Measurements from ENCODE around the gene S100A11. TPM values are rescaled to one million over a fixed set of nuclear protein-coding genes. Genes with fewer than 3 reads are reported as not detected.

S100A11 gene
- polyA plus RNA-seq, 1 of the 3 experiments (the other 2 are of a cell fraction): 736 TPM

DNA sequence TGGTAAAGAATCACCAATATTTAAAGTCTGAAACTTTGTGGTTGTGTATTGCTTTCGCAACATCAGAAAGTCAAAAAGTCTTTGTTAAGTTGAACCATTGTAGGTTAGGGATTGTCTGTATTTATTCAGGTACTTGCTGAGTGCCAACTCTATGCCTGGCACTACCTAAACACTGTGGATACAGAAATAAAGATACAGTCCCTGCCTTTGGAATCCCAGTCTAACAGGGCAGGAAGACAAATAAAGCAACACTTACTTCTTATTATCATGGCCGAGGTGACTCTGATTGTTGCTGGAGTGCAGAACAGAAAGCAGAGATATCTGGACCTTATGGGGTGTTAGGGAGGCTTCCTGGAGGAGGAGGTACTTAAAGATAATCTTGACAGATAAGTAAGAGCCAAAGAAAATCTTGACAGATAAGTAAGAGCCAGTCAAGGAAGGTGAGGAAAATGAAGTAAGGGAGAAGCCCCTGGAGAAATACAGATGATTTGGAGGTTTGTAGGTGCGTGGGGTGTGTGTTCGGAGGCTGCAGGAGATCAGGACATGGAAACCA, 31.4 kb downstream of the S100A11 start:
- H3K27me3 ChIP-seq (ENCODE audit: insufficient read depth): peaks cover 74% of the 10 kb centered on the region
- H3K79me2 ChIP-seq (ENCODE audit: insufficient read depth): no peaks in the 10 kb centered on the region
- no peak for TF ChIP-seq POLR2AphosphoS5 (IDR thresholded peaks at IDR 0.05; ENCODE audit: low read depth, low read length)
- TF ChIP-seq TCF12 (IDR thresholded peaks at IDR 0.05): no peak
- no peak for TF ChIP-seq FOXM1 (IDR thresholded peaks at IDR 0.05; ENCODE audit: low read depth)
- TF ChIP-seq TEAD4 (IDR thresholded peaks at IDR 0.05; ENCODE audit: borderline replicate concordance, insufficient read depth): no peak
- TF ChIP-seq NFIC (IDR thresholded peaks at IDR 0.05; ENCODE audit: borderline replicate concordance): no peak
- no peak for TF ChIP-seq YY1 (IDR thresholded peaks at IDR 0.05; ENCODE audit: low read depth)
- TF ChIP-seq GABPA (IDR thresholded peaks at IDR 0.05; ENCODE audit: low read depth): no peak
- TF ChIP-seq, protein P1, sequence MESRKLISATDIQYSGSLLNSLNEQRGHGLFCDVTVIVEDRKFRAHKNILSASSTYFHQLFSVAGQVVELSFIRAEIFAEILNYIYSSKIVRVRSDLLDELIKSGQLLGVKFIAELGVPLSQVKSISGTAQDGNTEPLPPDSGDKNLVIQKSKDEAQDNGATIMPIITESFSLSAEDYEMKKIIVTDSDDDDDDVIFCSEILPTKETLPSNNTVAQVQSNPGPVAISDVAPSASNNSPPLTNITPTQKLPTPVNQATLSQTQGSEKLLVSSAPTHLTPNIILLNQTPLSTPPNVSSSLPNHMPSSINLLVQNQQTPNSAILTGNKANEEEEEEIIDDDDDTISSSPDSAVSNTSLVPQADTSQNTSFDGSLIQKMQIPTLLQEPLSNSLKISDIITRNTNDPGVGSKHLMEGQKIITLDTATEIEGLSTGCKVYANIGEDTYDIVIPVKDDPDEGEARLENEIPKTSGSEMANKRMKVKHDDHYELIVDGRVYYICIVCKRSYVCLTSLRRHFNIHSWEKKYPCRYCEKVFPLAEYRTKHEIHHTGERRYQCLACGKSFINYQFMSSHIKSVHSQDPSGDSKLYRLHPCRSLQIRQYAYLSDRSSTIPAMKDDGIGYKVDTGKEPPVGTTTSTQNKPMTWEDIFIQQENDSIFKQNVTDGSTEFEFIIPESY (IDR thresholded peaks at IDR 0.05; ENCODE audit: borderline replicate concordance, low read depth): no peak
- TF ChIP-seq RAD21 (IDR thresholded peaks at IDR 0.05; ENCODE audit: low read length): no peak
- CTCF ChIA-PET: interaction anchor here (8.2 kb wide), 1 partner anchor 68 kb away, joined by 172 read pairs; no protein-coding TSS in a partner anchor
- H3K4me3 ChIP-seq (ENCODE audit: low read depth in 2 of 2, low read length in 1 of 2): no peak overlapping the region
- no peaks in the 10 kb centered on the region for H3K9me2 ChIP-seq
- no peak overlapping the region for H2AFZ ChIP-seq (ENCODE audit: low read depth)
- no peak overlapping the region for H3K27ac ChIP-seq (ENCODE audit: low read depth in 2 of 2, low read length in 1 of 2)
- DNase-seq: no peak
- 15% methylated on average over 4 of the region's 4 CpGs for WGBS (ENCODE audit: low lambda C conversion rate)
- H4K20me1 ChIP-seq (ENCODE audit: insufficient read depth): no peaks in the 10 kb centered on the region
- POLR2A ChIA-PET: no interaction called here
- peaks cover 4% of the 10 kb centered on the region for H3F3A ChIP-seq (replicated peaks; ENCODE audit: insufficient read depth)
- H3K9ac ChIP-seq: no peak overlapping the region
- no peak overlapping the region for H3K4me2 ChIP-seq
- no peaks in the 10 kb centered on the region for H3K9me3 ChIP-seq
- no peaks in the 10 kb centered on the region for H3K36me3 ChIP-seq (replicated peaks in 1 of 2; ENCODE audit: control insufficient read depth in 1 of 2, insufficient read depth in 2 of 2, low read length in 1 of 2)
- no peaks in the 10 kb centered on the region for H3K4me1 ChIP-seq (ENCODE audit: control insufficient read depth in 1 of 2, insufficient read depth in 2 of 2, low read depth in 1 of 2, low read length in 1 of 2)

DNA sequence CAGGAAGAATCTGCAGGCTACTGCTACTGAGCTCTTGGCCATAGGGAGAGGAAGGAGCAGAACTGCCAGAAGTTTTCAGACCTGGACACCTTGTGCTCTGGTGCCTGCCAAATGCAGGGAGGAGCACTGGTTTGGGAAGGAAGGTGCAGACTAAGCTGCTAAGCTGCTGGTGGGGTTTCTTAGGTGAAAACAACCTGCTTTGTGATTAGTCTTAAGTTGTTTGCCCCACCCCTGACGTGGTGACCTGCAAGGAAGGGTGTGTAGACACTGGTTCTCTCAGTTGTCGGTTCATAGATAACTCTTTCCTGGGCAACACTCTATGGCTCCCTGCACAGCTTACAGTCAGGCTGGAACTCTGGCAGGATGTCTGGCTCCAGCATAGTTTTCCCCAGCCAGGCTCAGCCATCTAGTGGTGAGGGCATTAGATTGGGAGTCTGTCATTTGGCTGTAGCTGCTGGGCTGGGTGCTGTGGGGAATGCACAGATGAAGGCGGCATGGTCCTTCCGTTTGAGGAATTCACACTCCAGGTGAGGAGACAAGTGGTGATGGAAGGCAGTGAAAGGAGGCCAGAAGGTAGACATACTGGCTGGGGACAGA, 32.9 kb downstream of the S100A11 start:
- Histone ChIP-seq H3K79me2 (ENCODE audit: insufficient read depth) (no peaks in the 10 kb centered on the region), H3K4me1 (ENCODE audit: control insufficient read depth in 1 of 2, insufficient read depth in 2 of 2, low read depth in 1 of 2, low read length in 1 of 2) (no peaks in the 10 kb centered on the region), H3F3A (replicated peaks; ENCODE audit: insufficient read depth) (peaks cover 4% of the 10 kb centered on the region), H3K27me3 (ENCODE audit: insufficient read depth) (peaks cover 60% of the 10 kb centered on the region), H3K9ac (no peak overlapping the region), H3K9me2 (no peaks in the 10 kb centered on the region), H3K4me3 (ENCODE audit: low read depth in 2 of 2, low read length in 1 of 2) (no peak overlapping the region), H2AFZ (ENCODE audit: low read depth) (no peak overlapping the region), H3K27ac (ENCODE audit: low read depth in 2 of 2, low read length in 1 of 2) (no peak overlapping the region), H3K9me3 (no peaks in the 10 kb centered on the region), H4K20me1 (ENCODE audit: insufficient read depth) (no peaks in the 10 kb centered on the region), H3K4me2 (no peak overlapping the region), H3K36me3 (replicated peaks in 1 of 2; ENCODE audit: control insufficient read depth in 1 of 2, insufficient read depth in 2 of 2, low read length in 1 of 2) (no peaks in the 10 kb centered on the region)
- TF ChIP-seq, protein P2, sequence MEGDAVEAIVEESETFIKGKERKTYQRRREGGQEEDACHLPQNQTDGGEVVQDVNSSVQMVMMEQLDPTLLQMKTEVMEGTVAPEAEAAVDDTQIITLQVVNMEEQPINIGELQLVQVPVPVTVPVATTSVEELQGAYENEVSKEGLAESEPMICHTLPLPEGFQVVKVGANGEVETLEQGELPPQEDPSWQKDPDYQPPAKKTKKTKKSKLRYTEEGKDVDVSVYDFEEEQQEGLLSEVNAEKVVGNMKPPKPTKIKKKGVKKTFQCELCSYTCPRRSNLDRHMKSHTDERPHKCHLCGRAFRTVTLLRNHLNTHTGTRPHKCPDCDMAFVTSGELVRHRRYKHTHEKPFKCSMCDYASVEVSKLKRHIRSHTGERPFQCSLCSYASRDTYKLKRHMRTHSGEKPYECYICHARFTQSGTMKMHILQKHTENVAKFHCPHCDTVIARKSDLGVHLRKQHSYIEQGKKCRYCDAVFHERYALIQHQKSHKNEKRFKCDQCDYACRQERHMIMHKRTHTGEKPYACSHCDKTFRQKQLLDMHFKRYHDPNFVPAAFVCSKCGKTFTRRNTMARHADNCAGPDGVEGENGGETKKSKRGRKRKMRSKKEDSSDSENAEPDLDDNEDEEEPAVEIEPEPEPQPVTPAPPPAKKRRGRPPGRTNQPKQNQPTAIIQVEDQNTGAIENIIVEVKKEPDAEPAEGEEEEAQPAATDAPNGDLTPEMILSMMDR (IDR thresholded peaks at IDR 0.05): peak; percentile 10; the same call in 1 of the 2 replicates
- TF ChIP-seq RFX5 (IDR thresholded peaks at IDR 0.05; ENCODE audit: low read length) (no peak), YY1 (IDR thresholded peaks at IDR 0.05; ENCODE audit: low read depth) (no peak)
- ChIA-PET CTCF (interaction anchor here (0.6 to 8.2 kb wide), 8 partner anchors 10 to 551 kb away, joined by 3 to 172 read pairs (median 21); no protein-coding TSS in a partner anchor), POLR2A (no interaction called here)
- DNase-seq: no peak
- WGBS (ENCODE audit: low lambda C conversion rate): 22% methylated on average over 4 of the region's 4 CpGs
